ENCODE measurements around the gene CENPQ.
A peak's percentile ranks its signal among the peaks of the same experiment; 100 is the strongest.

Gene CENPQ

GRCh38 chr6:49528571-49528970, 65.4 kb downstream of the CENPQ start:
- Histone ChIP-seq H3K4me2 (ENCODE audit: insufficient read depth, low read length) (no peak overlapping the region), H4K20me1 (ENCODE audit: insufficient read depth, low read length) (no peaks in the 10 kb centered on the region), H2AFZ (ENCODE audit: low read depth, low read length) (no peak overlapping the region), H3K4me3 (ENCODE audit: low read depth in 1 of 2, low read length in 2 of 2) (no peak overlapping the region), H3K79me2 (ENCODE audit: insufficient read depth, low read length) (no peaks in the 10 kb centered on the region), H3K27me3 (ENCODE audit: insufficient read depth, low read length, poor library complexity) (peaks cover 3% of the 10 kb centered on the region), H3K27ac (ENCODE audit: low read length) (no peak overlapping the region), H3K9ac (ENCODE audit: low read depth, low read length) (no peak overlapping the region), H3K36me3 (ENCODE audit: insufficient read depth, low read length) (no peaks in the 10 kb centered on the region), H3K9me3 (ENCODE audit: insufficient read depth, low read length, severe bottlenecking) (no peaks in the 10 kb centered on the region), H3K4me1 (ENCODE audit: insufficient read depth, low read length) (no peaks in the 10 kb centered on the region)
- ATAC-seq (ENCODE audit: insufficient read depth, low read depth) (no peak), DNase-seq (no peak)
- TF ChIP-seq EZH2 (IDR thresholded peaks at IDR 0.05; ENCODE audit: borderline replicate concordance, low read depth, low read length, severe bottlenecking): no peak
- TF ChIP-seq CTCF (IDR thresholded peaks at IDR 0.05; ENCODE audit: borderline replicate concordance, extremely low read depth, low read length, poor library complexity, severe bottlenecking): no peak

- H3K9ac ChIP-seq (ENCODE audit: low read depth, low read length): no peak overlapping the region
- no peaks in the 10 kb centered on the region for H3K36me3 ChIP-seq (ENCODE audit: insufficient read depth, low read length)
- H3K79me2 ChIP-seq (ENCODE audit: insufficient read depth, low read length): no peaks in the 10 kb centered on the region
- no peak for TF ChIP-seq EZH2 (IDR thresholded peaks at IDR 0.05; ENCODE audit: borderline replicate concordance, low read depth, low read length, severe bottlenecking)
- TF ChIP-seq CTCF (IDR thresholded peaks at IDR 0.05; ENCODE audit: borderline replicate concordance, extremely low read depth, low read length, poor library complexity, severe bottlenecking): no peak
- H2AFZ ChIP-seq (ENCODE audit: low read depth, low read length): no peak overlapping the region
- no peaks in the 10 kb centered on the region for H4K20me1 ChIP-seq (ENCODE audit: insufficient read depth, low read length)
- no peak overlapping the region for H3K27ac ChIP-seq (ENCODE audit: low read length)
- H3K27me3 ChIP-seq (ENCODE audit: insufficient read depth, low read length, poor library complexity): peaks cover 3% of the 10 kb centered on the region
- DNase-seq (no peak), ATAC-seq (ENCODE audit: insufficient read depth, low read depth) (no peak)
- no peak overlapping the region for H3K4me3 ChIP-seq (ENCODE audit: low read depth in 1 of 2, low read length in 2 of 2)
- no peaks in the 10 kb centered on the region for H3K4me1 ChIP-seq (ENCODE audit: insufficient read depth, low read length)
- H3K9me3 ChIP-seq (ENCODE audit: insufficient read depth, low read length, severe bottlenecking): no peaks in the 10 kb centered on the region
- no peak overlapping the region for H3K4me2 ChIP-seq (ENCODE audit: insufficient read depth, low read length)
These were observed 67.1 kb downstream of the CENPQ start for GRCh38 chr6:49530141-49530776.

GRCh38 chr6:49531774-49532569, 68.8 kb downstream of the CENPQ start:
- Histone ChIP-seq H3K27me3 (ENCODE audit: insufficient read depth, low read length, poor library complexity) (no peaks in the 10 kb centered on the region), H3K4me3 (ENCODE audit: low read depth in 1 of 2, low read length in 2 of 2) (no peak overlapping the region), H3K9ac (ENCODE audit: low read depth, low read length) (no peak overlapping the region), H2AFZ (ENCODE audit: low read depth, low read length) (no peak overlapping the region; the same call in 1 of the 2 replicates), H3K36me3 (ENCODE audit: insufficient read depth, low read length) (no peaks in the 10 kb centered on the region), H3K4me2 (ENCODE audit: insufficient read depth, low read length) (no peak overlapping the region), H3K9me3 (ENCODE audit: insufficient read depth, low read length, severe bottlenecking) (no peaks in the 10 kb centered on the region), H3K4me1 (ENCODE audit: insufficient read depth, low read length) (no peaks in the 10 kb centered on the region), H3K27ac (ENCODE audit: low read length) (no peak overlapping the region), H3K79me2 (ENCODE audit: insufficient read depth, low read length) (no peaks in the 10 kb centered on the region), H4K20me1 (ENCODE audit: insufficient read depth, low read length) (no peaks in the 10 kb centered on the region)
- TF ChIP-seq EZH2 (IDR thresholded peaks at IDR 0.05; ENCODE audit: borderline replicate concordance, low read depth, low read length, severe bottlenecking): no peak
- peak; percentile 89 for TF ChIP-seq CTCF (IDR thresholded peaks at IDR 0.05; ENCODE audit: borderline replicate concordance, extremely low read depth, low read length, poor library complexity, severe bottlenecking)
- DNase-seq (no peak), ATAC-seq (ENCODE audit: insufficient read depth, low read depth) (peak; percentile 89)

Measured in DND-41 (cell line).